ENCODE measurements around the gene PXK.

GRCh38 chr3:58391156-58391865, 58.6 kb downstream of the PXK start:
- no peak for TF ChIP-seq EP300 (IDR thresholded peaks at IDR 0.05)
- TF ChIP-seq CTCF (IDR thresholded peaks at IDR 0.05): no peak
- no peak for TF ChIP-seq POLR2AphosphoS5 (IDR thresholded peaks at IDR 0.05)
- no peak for TF ChIP-seq POLR2A (IDR thresholded peaks at IDR 0.05)
